HL-60 (cell line): Measurements from ENCODE around the gene EGFL7.

Source experiments
- CTCF ChIP-seq: IDR thresholded peaks from one replicate; pipeline ENCODE4 v1.5.1; 2011; ENCODE audit warnings: low read length, control low read depth, inconsistent platforms; ENCODE audit not compliant: insufficient read depth
- REST ChIP-seq: IDR thresholded peaks from 2 replicates; pipeline ENCODE4 v1.6.1; 2012; ENCODE audit warnings: low read depth; ENCODE audit not compliant: insufficient replicate concordance

GRCh38 chr9:136669791-136670464 lies 7.2 kb downstream of the EGFL7 start:
- TF ChIP-seq REST: no peak
- no peak for TF ChIP-seq CTCF
